Immature natural killer cell (primary cell): ENCODE data around the gene CIRBP. TPM values are rescaled to one million over a fixed set of nuclear protein-coding genes. Genes with fewer than 3 reads are reported as not detected.

Source experiments
- DNase-seq, 3 donors: peaks; one replicate each; pipeline ENCODE4 v3.0.0; 2022; ENCODE audit warnings: mixed read lengths in 1 of 3
- H3K27ac Mint-ChIP-seq, 6 donors: one replicate each; pipeline ENCODE4 v1.8.0; 2020; ENCODE audit warnings: mixed read lengths in 6 of 6, mild to moderate bottlenecking in 5 of 6, inconsistent platforms in 4 of 6, moderate library complexity in 3 of 6
- H3K27me3 Mint-ChIP-seq, 3 donors: one replicate each; pipeline ENCODE4 v1.8.0; 2020 to 2021; ENCODE audit warnings: low read depth in 3 of 3, mild to moderate bottlenecking in 3 of 3, mixed read lengths in 3 of 3, moderate library complexity in 3 of 3, inconsistent platforms in 1 of 3
- H3K36me3 Mint-ChIP-seq, 3 donors: one replicate each; pipeline ENCODE4 v1.8.0; 2020; ENCODE audit warnings: mixed read lengths in 3 of 3, inconsistent platforms in 2 of 3, mild to moderate bottlenecking in 2 of 3
- H3K4me1 Mint-ChIP-seq, 2 donors: one replicate each; pipeline ENCODE4 v1.8.0; 2020; ENCODE audit warnings: inconsistent platforms in 2 of 2, mild to moderate bottlenecking in 2 of 2, mixed read lengths in 2 of 2, moderate library complexity in 1 of 2
- H3K4me3 Mint-ChIP-seq, 5 donors: one replicate each; pipeline ENCODE4 v1.8.0; 2020; ENCODE audit warnings: mild to moderate bottlenecking in 5 of 5, mixed read lengths in 5 of 5, inconsistent platforms in 3 of 5, moderate library complexity in 3 of 5
- H3K9me3 Mint-ChIP-seq, 6 donors: one replicate each; pipeline ENCODE4 v1.8.0; 2020; ENCODE audit warnings: mild to moderate bottlenecking in 6 of 6, mixed read lengths in 6 of 6, inconsistent platforms in 4 of 6, moderate library complexity in 3 of 6
- polyA plus RNA-seq, 3 donors: library from polyadenylated mRNA; unstranded; fragments of 300-500 nt; fragmentation: Illumina TruSeq; gene quantifications; one replicate each; pipeline ENCODE4 v1.2.3, GENCODE V29; 2021

CIRBP gene
- polyA plus RNA-seq, 3 donors from 2014 or later = 146 to 246 (median 197) TPM

DNA sequence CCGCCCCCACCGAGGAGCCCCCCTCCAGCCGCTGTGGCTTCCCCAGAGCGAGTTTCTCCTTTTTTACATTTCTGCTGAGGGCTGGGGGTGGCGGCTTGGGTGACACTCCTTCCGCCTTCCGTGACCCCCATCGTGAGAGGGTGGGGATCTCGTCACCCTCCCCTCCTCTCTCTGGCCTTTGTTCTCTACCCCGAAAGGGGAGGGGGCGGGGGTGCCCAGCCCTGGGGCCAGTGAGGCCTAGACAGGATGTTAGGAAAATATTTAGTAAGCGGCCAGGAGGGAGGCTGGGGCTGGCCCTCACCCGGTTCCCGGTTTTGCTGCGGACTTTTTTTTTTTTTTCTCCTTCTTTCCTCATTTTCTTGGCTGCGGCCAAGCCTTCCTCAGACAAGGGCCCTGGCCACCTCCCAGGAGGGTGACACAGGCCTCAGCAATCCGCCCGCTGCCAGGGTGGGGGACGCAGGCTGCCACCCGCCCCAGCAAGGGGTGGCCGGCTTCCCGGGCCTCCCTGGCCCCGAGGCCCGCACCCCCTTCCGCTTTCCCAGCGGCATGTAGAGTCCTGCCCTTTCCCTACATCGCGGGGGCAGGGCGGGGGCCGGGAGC lies 16.8 kb upstream of the CIRBP start:
- Mint-ChIP-seq H3K27me3 (peaks cover 43 to 76% (median 53%) of the 10 kb centered on the region in 3 donors), H3K9me3 (no peaks in the 10 kb centered on the region), H3K27ac (peak overlapping the region; percentile 67 to 97 (median 95)), H3K4me1 (peaks cover 17 to 28% of the 10 kb centered on the region in 2 donors), H3K36me3 (peaks cover under 1 to 25% (median 5%) of the 10 kb centered on the region in 3 donors), H3K4me3 (peak overlapping the region; percentile 93 to 95 (median 94))
- DNase-seq = peak; percentile 84 to 89 (median 89)

DNA sequence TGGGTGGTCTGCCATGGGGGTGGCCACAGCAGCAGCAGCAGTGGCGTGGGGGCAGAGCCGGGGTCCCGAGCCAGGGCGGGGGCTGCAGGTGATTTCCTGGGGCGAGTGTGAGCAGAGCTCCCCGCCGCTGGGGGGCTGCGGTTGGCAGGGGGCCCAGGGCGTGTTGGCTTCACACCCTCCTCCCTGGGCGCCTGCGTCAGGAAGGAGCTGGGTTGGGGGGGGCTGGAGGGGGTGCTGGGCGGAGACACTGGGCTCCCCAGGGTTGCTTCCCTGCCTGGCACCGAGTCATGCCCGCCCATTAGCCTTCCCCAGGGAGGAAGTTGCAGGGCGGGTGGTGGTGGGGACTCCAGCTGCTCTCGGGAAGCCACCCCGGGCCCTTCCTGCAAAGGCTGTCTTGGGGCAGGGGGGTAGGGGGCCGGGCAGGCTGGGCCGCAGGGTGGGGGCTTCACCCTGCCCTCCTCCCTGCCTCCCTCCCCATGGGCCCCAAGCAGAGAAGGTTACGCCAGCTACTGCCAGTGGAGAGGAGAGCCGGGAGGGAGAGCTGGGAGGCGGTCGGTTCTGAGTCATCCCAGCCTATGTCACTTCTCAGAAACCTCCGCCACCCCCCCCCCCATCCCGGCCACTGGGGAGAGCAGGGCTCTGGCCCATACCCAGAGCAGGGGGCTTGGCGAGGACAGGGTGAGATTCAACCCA lies 16.2 kb upstream of the CIRBP start:
- no peaks in the 10 kb centered on the region for H3K9me3 Mint-ChIP-seq
- peak overlapping the region; percentile 76 to 94 (median 81) for H3K4me3 Mint-ChIP-seq

DNA sequence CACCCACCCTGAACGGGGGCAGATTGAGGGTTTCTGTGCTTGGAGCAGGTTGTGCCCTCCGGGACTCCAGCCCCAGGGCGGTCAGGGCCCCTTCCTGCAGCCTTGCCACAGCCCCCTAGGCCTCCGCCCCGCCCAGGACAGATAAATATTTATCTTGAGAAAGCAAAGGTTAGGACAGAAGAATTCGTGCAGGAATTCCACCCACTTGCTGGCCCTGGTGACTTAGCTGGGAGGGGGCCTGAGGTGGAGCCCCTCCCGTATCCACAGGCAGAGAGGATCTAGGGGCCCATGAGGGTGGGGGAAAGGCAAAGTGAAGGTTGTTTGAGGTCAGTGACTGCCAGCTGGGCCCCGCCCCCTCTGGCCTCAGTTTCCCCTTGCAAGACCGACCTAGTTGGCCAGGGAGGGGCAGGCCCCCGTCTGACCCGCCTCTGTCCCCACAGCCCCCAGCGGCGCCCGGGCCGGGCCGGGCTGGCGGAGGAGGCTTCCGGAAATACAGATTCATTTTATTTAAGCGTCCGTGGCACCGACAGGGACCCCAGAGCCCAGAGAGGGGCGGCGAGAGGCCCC lies 15.5 kb upstream of the CIRBP start:
- Mint-ChIP-seq H3K4me3 (peak overlapping the region; percentile 76 to 84 (median 81)), H3K27ac (peak overlapping the region; percentile 88 to 94 (median 92)), H3K36me3 (peaks cover 7 to 37% (median 9%) of the 10 kb centered on the region in 3 donors), H3K9me3 (no peaks in the 10 kb centered on the region), H3K27me3 (peaks cover 52 to 80% (median 64%) of the 10 kb centered on the region in 3 donors), H3K4me1 (peaks cover 30 to 41% of the 10 kb centered on the region in 2 donors)
- DNase-seq = peak in 1 of 3 donors; percentile 35

More for the DNA sequence above, 16.2 kb upstream of the CIRBP start:
- H3K4me1 Mint-ChIP-seq = peaks cover 24 to 35% of the 10 kb centered on the region in 2 donors
- H3K27me3 Mint-ChIP-seq = peaks cover 48 to 78% (median 60%) of the 10 kb centered on the region in 3 donors
- peak; percentile 88 to 91 (median 88) for DNase-seq
- peaks cover 7 to 31% (median 9%) of the 10 kb centered on the region in 3 donors for H3K36me3 Mint-ChIP-seq
- H3K27ac Mint-ChIP-seq = peak overlapping the region; percentile 88 to 95 (median 92)

DNA sequence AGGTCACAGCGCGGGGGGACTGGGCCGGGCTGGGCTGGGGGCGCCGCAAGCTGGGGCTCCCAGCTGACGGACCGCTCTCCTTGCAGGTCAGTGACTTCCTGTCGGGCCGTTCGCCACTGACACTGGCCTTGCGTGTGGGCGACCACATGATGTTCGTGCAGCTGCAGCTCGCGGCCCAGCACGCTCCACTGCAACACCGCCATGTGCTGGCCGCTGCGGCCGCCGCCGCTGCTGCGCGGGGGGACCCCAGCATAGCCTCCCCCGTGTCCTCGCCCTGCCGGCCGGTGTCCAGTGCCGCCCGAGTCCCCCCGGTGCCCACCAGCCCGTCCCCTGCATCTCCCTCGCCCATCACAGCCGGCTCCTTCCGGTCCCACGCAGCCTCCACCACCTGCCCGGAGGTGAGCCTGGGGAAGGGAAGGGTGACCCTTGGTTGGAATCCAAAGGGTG lies 15.0 kb upstream of the CIRBP start:
- peaks cover 57 to 83% (median 67%) of the 10 kb centered on the region in 3 donors for H3K27me3 Mint-ChIP-seq
- no peak for DNase-seq
- H3K27ac Mint-ChIP-seq = peak overlapping the region; percentile 75 to 99 (median 88)
- peaks cover 7 to 41% (median 9%) of the 10 kb centered on the region in 3 donors for H3K36me3 Mint-ChIP-seq
- peaks cover 35 to 46% of the 10 kb centered on the region in 2 donors for H3K4me1 Mint-ChIP-seq
- H3K4me3 Mint-ChIP-seq = peak overlapping the region; percentile 59 to 84 (median 68)
- H3K9me3 Mint-ChIP-seq = peaks cover 0 to 2% (median 0%) of the 10 kb centered on the region in 6 donors

DNA sequence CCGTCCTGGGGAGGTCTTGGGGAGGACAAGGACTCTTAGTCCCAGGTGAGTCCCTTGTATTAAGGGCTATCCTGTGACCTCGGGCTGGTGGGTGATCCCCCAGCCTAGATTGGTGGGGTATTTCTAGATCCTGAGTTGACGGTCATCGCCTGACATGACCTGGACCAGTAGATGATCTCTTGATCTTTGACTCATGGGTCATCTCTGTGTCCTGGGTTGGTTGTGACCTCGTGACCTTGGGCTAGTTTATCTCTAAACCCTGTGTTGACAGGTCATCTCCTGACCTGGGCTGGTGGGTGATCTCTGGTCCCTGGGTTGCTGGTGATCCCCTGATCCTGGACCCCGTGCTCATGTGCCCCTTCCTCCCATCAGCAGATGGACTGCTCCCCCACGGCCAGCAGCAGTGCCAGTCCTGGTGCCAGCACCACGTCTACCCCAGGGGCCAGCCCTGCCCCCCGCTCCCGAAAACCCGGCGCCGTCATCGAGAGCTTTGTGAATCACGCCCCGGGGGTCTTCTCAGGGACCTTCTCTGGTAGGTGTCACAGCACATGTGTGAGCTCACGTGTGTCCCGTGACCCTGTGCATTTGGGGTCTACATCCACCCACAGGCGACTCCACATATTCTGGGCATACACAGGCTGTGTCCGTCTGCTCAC lies 14.5 kb upstream of the CIRBP start:
- peaks cover 40 to 52% of the 10 kb centered on the region in 2 donors for H3K4me1 Mint-ChIP-seq
- peaks cover 7 to 40% (median 7%) of the 10 kb centered on the region in 3 donors for H3K36me3 Mint-ChIP-seq
- H3K9me3 Mint-ChIP-seq = peaks cover 0 to 3% (median 0%) of the 10 kb centered on the region in 6 donors
- H3K27me3 Mint-ChIP-seq = peaks cover 57 to 88% (median 72%) of the 10 kb centered on the region in 3 donors
- peak overlapping the region; percentile 75 to 99 (median 88) for H3K27ac Mint-ChIP-seq
- H3K4me3 Mint-ChIP-seq = peak overlapping the region; percentile 59 to 84 (median 68)
- DNase-seq = no peak

DNA sequence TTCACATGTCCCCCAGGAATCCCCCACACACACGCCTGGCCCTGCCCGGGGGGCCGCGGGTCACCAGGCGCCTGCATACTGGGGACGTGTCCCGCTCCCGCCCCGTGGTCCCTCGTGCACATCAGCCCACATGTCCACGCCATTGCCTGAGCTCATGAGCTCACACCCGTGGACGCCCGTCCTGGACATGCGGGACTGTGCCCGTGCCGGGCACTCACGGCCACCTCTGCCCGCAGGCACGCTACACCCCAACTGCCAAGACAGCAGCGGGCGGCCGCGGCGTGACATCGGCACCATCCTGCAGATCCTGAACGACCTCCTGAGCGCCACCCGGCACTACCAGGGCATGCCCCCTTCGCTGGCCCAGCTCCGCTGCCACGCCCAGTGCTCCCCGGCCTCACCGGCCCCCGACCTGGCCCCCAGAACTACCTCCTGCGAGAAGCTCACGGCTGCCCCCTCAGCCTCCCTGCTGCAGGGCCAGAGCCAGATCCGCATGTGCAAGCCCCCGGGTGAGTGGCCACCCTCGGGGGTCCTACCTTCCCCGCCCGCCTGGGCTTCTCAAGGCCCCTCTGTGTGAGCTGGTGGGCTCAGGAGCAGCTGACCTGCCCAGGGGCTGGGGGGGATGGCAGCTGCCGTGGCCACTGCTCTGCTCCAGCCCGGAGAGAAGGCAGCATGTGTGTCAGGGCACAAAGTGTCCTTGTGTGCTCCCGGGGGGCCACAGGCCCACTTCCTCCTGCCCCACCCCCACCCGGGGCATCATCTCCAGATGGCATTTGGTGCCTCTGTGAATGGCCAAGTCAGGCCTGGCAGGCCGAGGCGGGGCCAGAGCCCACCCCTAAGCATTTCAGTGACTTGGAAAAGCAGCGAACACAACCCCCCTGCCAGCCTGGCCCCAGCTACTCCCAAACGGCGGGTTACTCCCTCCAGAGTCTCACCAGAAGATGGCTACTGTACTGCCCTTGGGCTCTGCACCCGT lies 13.7 kb upstream of the CIRBP start:
- Mint-ChIP-seq H3K27ac (peak overlapping the region; percentile 75 to 99 (median 88)), H3K4me1 (peaks cover 46 to 56% of the 10 kb centered on the region in 2 donors), H3K4me3 (peak overlapping the region; percentile 59 to 84 (median 68)), H3K36me3 (peaks cover 4 to 38% (median 7%) of the 10 kb centered on the region in 3 donors), H3K9me3 (peaks cover 0 to 4% (median 0%) of the 10 kb centered on the region in 6 donors), H3K27me3 (peaks cover 60 to 93% (median 77%) of the 10 kb centered on the region in 3 donors)
- DNase-seq = no peak

DNA sequence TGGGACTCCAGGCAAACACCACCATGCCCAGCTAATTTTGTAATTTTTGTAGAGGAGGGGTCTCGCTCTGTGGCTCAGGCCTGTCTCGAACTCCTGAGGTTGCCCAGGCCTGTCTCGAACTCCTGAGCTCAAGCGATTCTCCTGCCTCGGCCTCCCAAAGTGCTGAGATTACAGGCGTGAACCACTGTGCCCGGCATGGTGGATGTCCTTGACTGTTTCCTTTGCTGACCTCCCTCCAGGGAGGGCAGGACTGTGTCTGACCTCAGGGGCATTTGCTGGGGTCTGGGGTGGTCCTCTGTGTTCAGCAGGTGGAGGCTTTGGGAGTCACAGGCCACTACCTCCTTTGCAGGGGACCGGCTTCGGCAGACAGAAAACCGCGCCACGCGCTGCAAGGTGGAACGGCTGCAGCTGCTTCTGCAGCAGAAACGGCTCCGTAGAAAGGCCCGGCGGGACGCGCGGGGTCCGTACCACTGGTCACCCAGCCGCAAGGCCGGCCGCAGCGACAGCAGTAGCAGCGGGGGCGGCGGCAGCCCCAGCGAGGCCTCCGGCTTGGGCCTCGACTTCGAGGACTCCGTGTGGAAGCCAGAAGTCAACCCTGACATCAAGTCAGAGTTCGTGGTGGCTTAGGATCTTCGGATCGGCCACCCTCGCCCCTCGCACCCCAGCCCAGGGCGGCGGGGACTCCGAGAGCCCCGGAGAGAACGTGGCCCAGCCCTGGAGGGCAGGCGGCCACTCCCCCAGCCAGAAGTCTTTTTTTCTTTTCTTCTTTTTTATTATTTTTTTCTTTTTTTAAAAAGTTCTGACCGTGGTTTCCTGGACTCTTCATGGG lies 12.3 kb upstream of the CIRBP start:
- Mint-ChIP-seq H3K27ac (peak overlapping the region; percentile 96 to 99 (median 99)), H3K9me3 (peaks cover 0 to 4% (median 0%) of the 10 kb centered on the region in 6 donors), H3K27me3 (peaks cover 51 to 88% (median 80%) of the 10 kb centered on the region in 3 donors), H3K4me3 (peak overlapping the region; percentile 84 to 90 (median 90)), H3K4me1 (peaks cover 54 to 66% of the 10 kb centered on the region in 2 donors), H3K36me3 (peaks cover 4 to 31% (median 7%) of the 10 kb centered on the region in 3 donors)
- peak in 1 of 3 donors; percentile 25 for DNase-seq

DNA sequence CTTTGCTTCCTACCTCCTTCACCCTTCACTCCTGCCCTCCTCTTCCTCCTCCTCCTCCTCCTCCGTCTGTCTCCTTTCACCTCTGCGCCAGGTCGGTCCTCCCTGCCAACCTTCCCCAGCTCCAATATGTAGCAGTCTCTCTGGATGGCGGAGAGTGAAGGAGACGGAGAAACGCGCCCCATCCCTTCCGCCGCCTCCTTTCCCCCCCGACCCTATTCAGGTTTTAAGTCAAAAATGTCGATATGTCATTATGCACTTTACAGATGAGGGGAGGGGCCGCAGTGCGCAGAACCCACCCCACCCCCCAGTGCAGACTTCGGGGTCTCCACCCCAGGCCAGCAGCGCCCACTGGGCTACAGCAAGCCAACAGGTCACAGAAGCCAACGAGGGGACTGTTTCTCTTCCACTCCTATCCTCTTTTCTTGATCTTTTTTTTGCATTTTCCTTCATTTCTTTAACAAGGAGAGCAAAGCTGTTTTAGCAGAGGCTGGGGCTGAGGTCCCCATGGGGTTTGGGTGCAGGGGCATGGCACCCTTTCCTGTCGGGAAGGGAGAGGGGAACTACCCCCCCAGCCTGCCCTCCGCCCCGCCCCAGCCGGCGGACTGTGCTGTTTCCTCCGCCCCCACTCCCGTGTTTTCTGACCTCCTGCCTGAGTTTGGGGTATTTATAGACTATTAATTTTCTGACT lies 11.5 kb upstream of the CIRBP start:
- peaks cover 59 to 70% of the 10 kb centered on the region in 2 donors for H3K4me1 Mint-ChIP-seq
- H3K36me3 Mint-ChIP-seq = peaks cover 4 to 31% (median 7%) of the 10 kb centered on the region in 3 donors
- H3K4me3 Mint-ChIP-seq = peak overlapping the region; percentile 84 to 90 (median 90)
- peaks cover 47 to 82% (median 73%) of the 10 kb centered on the region in 3 donors for H3K27me3 Mint-ChIP-seq
- H3K9me3 Mint-ChIP-seq = peaks cover 0 to 4% (median 0%) of the 10 kb centered on the region in 6 donors
- DNase-seq = no peak
- H3K27ac Mint-ChIP-seq = peak overlapping the region; percentile 96 to 99 (median 99)

DNA sequence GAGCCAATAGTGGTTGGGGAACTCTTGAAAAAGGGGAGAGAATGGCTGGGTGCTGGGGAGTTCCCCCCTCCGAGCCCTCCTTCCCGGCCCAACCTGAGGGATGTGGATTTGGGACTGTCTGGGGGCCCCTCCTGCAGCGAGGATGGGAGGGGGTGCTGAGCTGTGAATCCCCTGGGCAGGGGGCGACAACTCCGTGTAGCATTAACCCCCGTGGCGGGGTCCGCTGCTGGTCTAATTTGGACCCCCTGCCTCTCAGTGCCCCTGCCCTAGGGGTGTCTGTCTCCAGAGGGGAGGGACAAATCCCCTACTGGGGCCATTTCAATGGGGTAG lies 11.0 kb upstream of the CIRBP start:
- Mint-ChIP-seq H3K27me3 (peaks cover 47 to 78% (median 70%) of the 10 kb centered on the region in 3 donors), H3K9me3 (peaks cover 0 to 4% (median 0%) of the 10 kb centered on the region in 6 donors), H3K36me3 (peaks cover 4 to 31% (median 7%) of the 10 kb centered on the region in 3 donors), H3K27ac (peak overlapping the region; percentile 96 to 99 (median 99)), H3K4me1 (peaks cover 65 to 74% of the 10 kb centered on the region in 2 donors), H3K4me3 (peak overlapping the region; percentile 84 to 90 (median 90))
- peak in 1 of 3 donors; percentile 26 for DNase-seq

DNA sequence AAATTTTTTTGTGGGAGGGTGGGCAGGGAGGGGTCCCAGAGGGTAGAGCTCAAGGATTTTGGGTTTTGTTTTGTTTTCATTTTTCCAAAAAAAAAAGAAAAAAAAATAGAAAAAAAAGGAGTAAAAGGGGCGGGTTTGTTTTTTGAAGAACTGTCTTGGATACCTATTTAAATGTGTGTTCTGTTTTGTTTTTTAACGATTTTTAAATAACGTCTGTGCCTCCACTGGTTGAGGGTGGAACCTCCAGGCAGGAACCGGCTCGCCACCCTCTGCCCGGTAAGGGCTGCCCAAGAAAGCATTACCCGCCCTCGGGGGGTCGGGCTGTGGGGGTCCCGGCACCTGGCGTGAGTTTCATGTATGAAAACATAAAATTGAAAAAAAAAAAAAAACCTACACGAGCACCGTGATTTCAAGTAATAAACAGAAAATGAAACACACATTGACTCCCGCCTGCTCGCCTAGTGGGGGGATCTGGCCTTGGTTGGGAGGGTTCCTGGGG lies 10.4 kb upstream of the CIRBP start:
- Mint-ChIP-seq H3K27ac (peak overlapping the region; percentile 96 to 99 (median 99)), H3K36me3 (peaks cover 4 to 28% (median 7%) of the 10 kb centered on the region in 3 donors), H3K4me3 (peak overlapping the region; percentile 84 to 90 (median 90)), H3K9me3 (peaks cover 0 to 4% (median 0%) of the 10 kb centered on the region in 6 donors), H3K27me3 (peaks cover 41 to 74% (median 63%) of the 10 kb centered on the region in 3 donors), H3K4me1 (peaks cover 65 to 74% of the 10 kb centered on the region in 2 donors)
- DNase-seq = no peak
